ENCODE results near the gene STAT4.
"Not testable (repeated sequence)": the region's sequence is repeated elsewhere in the genome, so short reads cannot be mapped to it uniquely, and the experiment has no call there.

The STAT4 gene

GRCh38 chr2:190996947-190997346 lies 153.8 kb downstream of the STAT4 start:
- no peak overlapping the region for H3K9ac ChIP-seq (ENCODE audit: low read length)
- peak overlapping the region; percentile 15 for H2BK12ac ChIP-seq (ENCODE audit: low read length)
- H4K91ac ChIP-seq (ENCODE audit: low read depth, low read length) = peak overlapping the region; percentile 15
- H3K4me2 ChIP-seq (ENCODE audit: low read length) = no peak overlapping the region
- no peak overlapping the region for H2AFZ ChIP-seq (ENCODE audit: insufficient read depth, low read length, poor library complexity)
- H3K79me1 ChIP-seq (ENCODE audit: low read length) = no peaks in the 10 kb centered on the region
- H4K8ac ChIP-seq (ENCODE audit: low read depth, low read length) = no peak overlapping the region
- H3K4me1 ChIP-seq (ENCODE audit: control insufficient read depth in 1 of 2, insufficient read depth in 2 of 2, low read length in 2 of 2) = peaks cover 4 to 11% of the 10 kb centered on the region in 2 experiments
- no peak overlapping the region for H2BK5ac ChIP-seq (ENCODE audit: low read depth, low read length, poor library complexity)
- H2AK5ac ChIP-seq (ENCODE audit: low read length) = peak overlapping the region; percentile 11
- DNase-seq = no peak
- H3K4ac ChIP-seq (ENCODE audit: low read depth, low read length) = no peak overlapping the region
- peaks cover 19 to 39% of the 10 kb centered on the region in 2 experiments for H3K36me3 ChIP-seq (ENCODE audit: control insufficient read depth in 1 of 2, insufficient read depth in 2 of 2, low read length in 2 of 2)
- H3K27ac ChIP-seq (ENCODE audit: low read depth, low read length) = no peak overlapping the region
- H4K12ac ChIP-seq (ENCODE audit: low read depth, low read length) = no peak overlapping the region
- H3K18ac ChIP-seq (ENCODE audit: low read length) = no peak overlapping the region
- H3K79me2 ChIP-seq (ENCODE audit: control insufficient read depth, insufficient read depth, low read length, poor library complexity) = no peaks in the 10 kb centered on the region
- H2BK120ac ChIP-seq (ENCODE audit: insufficient read depth, low read length, poor library complexity) = no peak overlapping the region
- H3K14ac ChIP-seq (ENCODE audit: low read length) = no peak overlapping the region
- WGBS (ENCODE audit: extremely low coverage, insufficient coverage, insufficient read length) = no CpG with 5 or more reads among the region's 5 CpGs
- H3K9me3 ChIP-seq (ENCODE audit: insufficient read depth, low read depth, low read length) = no peaks in the 10 kb centered on the region
- no peaks in the 10 kb centered on the region for H3K27me3 ChIP-seq (ENCODE audit: insufficient read depth, low read length)
- H3K4me3 ChIP-seq (ENCODE audit: low read depth, low read length) = no peak overlapping the region
- H3K23ac ChIP-seq (ENCODE audit: low read length) = no peak overlapping the region

DNA sequence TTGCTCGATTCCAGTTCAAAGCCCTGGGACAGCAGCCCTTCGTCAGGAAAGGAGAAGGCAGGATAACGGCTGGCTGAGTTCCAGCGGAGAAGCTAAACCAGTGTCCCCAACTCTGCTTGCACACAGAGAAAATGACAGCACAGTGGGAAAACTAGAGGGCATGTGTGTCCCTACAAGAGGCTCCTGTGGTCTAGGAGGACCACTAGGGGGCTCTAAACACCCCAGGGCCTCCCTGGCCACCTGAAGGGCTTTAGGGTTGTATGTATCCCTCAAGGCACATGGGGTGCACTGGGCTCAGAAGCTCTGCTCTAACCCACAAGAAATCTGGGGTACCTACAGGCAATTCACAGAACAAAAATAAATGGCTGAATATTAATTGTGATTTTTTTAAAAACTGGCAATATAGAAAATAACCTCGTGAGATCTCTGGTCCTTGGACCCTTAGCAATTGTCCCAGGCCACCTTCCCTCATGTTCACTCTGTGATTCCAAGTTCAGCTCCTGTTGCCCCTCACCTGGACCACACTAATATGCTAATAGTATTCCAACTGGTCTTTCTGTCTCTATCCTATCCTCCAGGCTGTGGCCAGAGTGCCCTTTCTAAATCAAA lies 154.4 kb downstream of the STAT4 start:
- Histone ChIP-seq H2AK5ac (ENCODE audit: low read length) (no peak overlapping the region), H3K27ac (ENCODE audit: low read depth, low read length) (no peak overlapping the region)

DNA sequence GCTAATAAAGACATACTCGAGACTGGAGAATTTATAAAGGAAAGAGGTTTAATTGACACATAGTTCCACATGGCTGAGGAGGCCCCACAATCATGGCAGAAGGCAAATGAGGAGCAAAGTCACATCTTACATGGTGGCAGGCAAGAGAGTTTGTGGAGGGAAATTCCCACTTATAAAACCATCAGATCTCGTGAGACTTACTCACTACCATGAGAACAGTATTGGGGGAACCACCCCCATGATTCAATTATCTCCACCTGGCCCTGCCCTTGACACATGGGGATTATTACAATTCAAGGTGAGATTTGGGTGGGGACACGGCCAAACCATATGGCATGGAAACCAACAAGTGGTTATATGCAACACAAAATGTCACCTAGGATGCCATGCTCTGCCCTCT lies 155.5 kb downstream of the STAT4 start:
- H3K27me3 ChIP-seq (ENCODE audit: insufficient read depth, low read length); H2BK5ac ChIP-seq (ENCODE audit: low read depth, low read length, poor library complexity); H4K91ac ChIP-seq (ENCODE audit: low read depth, low read length); H3K14ac ChIP-seq (ENCODE audit: low read length); H3K23ac ChIP-seq (ENCODE audit: low read length); H3K4me3 ChIP-seq (ENCODE audit: low read depth, low read length); H3K4me2 ChIP-seq (ENCODE audit: low read length); H2AFZ ChIP-seq (ENCODE audit: insufficient read depth, low read length, poor library complexity); H3K9me3 ChIP-seq (ENCODE audit: insufficient read depth, low read depth, low read length); H3K4ac ChIP-seq (ENCODE audit: low read depth, low read length); H3K27ac ChIP-seq (ENCODE audit: low read depth, low read length); H3K79me1 ChIP-seq (ENCODE audit: low read length); H3K79me2 ChIP-seq (ENCODE audit: control insufficient read depth, insufficient read depth, low read length, poor library complexity); H3K18ac ChIP-seq (ENCODE audit: low read length); H2AK5ac ChIP-seq (ENCODE audit: low read length); H4K12ac ChIP-seq (ENCODE audit: low read depth, low read length); H3K9ac ChIP-seq (ENCODE audit: low read length); H2BK12ac ChIP-seq (ENCODE audit: low read length); H2BK120ac ChIP-seq (ENCODE audit: insufficient read depth, low read length, poor library complexity); H4K8ac ChIP-seq (ENCODE audit: low read depth, low read length); DNase-seq: not testable (repeated sequence)
- H3K4me1 ChIP-seq (ENCODE audit: control insufficient read depth in 1 of 2, insufficient read depth in 2 of 2, low read length in 2 of 2) = peaks cover 4 to 11% of the 10 kb centered on the region in 2 experiments
- WGBS (ENCODE audit: extremely low coverage, insufficient coverage, insufficient read length) = no CpG with 5 or more reads among the region's 3 CpGs
- peaks cover 19 to 36% of the 10 kb centered on the region in 2 experiments for H3K36me3 ChIP-seq (ENCODE audit: control insufficient read depth in 1 of 2, insufficient read depth in 2 of 2, low read length in 2 of 2)

More for the DNA sequence above, 154.4 kb downstream of the STAT4 start:
- no CpG with 5 or more reads among the region's 5 CpGs for WGBS (ENCODE audit: extremely low coverage, insufficient coverage, insufficient read length)
- Histone ChIP-seq H2BK12ac (ENCODE audit: low read length) (no peak overlapping the region), H3K27me3 (ENCODE audit: insufficient read depth, low read length) (no peaks in the 10 kb centered on the region), H3K14ac (ENCODE audit: low read length) (no peak overlapping the region), H3K4ac (ENCODE audit: low read depth, low read length) (no peak overlapping the region), H3K9me3 (ENCODE audit: insufficient read depth, low read depth, low read length) (no peaks in the 10 kb centered on the region), H2BK5ac (ENCODE audit: low read depth, low read length, poor library complexity) (no peak overlapping the region), H3K4me3 (ENCODE audit: low read depth, low read length) (no peak overlapping the region), H3K23ac (ENCODE audit: low read length) (no peak overlapping the region), H4K8ac (ENCODE audit: low read depth, low read length) (no peak overlapping the region), H3K79me2 (ENCODE audit: control insufficient read depth, insufficient read depth, low read length, poor library complexity) (no peaks in the 10 kb centered on the region), H4K91ac (ENCODE audit: low read depth, low read length) (peak overlapping the region; percentile 15), H2AFZ (ENCODE audit: insufficient read depth, low read length, poor library complexity) (no peak overlapping the region), H3K9ac (ENCODE audit: low read length) (no peak overlapping the region), H3K79me1 (ENCODE audit: low read length) (no peaks in the 10 kb centered on the region), H2BK120ac (ENCODE audit: insufficient read depth, low read length, poor library complexity) (no peak overlapping the region), H3K18ac (ENCODE audit: low read length) (no peak overlapping the region), H3K4me2 (ENCODE audit: low read length) (no peak overlapping the region), H4K12ac (ENCODE audit: low read depth, low read length) (no peak overlapping the region), H3K36me3 (ENCODE audit: control insufficient read depth in 1 of 2, insufficient read depth in 2 of 2, low read length in 2 of 2) (peaks cover 19 to 39% of the 10 kb centered on the region in 2 experiments), H3K4me1 (ENCODE audit: control insufficient read depth in 1 of 2, insufficient read depth in 2 of 2, low read length in 2 of 2) (peaks cover 4 to 11% of the 10 kb centered on the region in 2 experiments)
- peak in 1 of 2 donors; percentile 40 for DNase-seq

- no peak overlapping the region for H3K23ac ChIP-seq (ENCODE audit: low read length)
- no peak overlapping the region for H2BK12ac ChIP-seq (ENCODE audit: low read length)
- no peak overlapping the region for H3K4ac ChIP-seq (ENCODE audit: low read depth, low read length)
- H4K91ac ChIP-seq (ENCODE audit: low read depth, low read length) = no peak overlapping the region
- H3K79me2 ChIP-seq (ENCODE audit: control insufficient read depth, insufficient read depth, low read length, poor library complexity) = no peaks in the 10 kb centered on the region
- H3K9me3 ChIP-seq (ENCODE audit: insufficient read depth, low read depth, low read length) = no peaks in the 10 kb centered on the region
- H3K4me2 ChIP-seq (ENCODE audit: low read length) = no peak overlapping the region
- no peak overlapping the region for H3K27ac ChIP-seq (ENCODE audit: low read depth, low read length)
- H3K9ac ChIP-seq (ENCODE audit: low read length) = no peak overlapping the region
- H2AFZ ChIP-seq (ENCODE audit: insufficient read depth, low read length, poor library complexity) = no peak overlapping the region
- no peak overlapping the region for H3K14ac ChIP-seq (ENCODE audit: low read length)
- H4K12ac ChIP-seq (ENCODE audit: low read depth, low read length) = no peak overlapping the region
- no peak overlapping the region for H3K18ac ChIP-seq (ENCODE audit: low read length)
- peaks cover 4 to 13% of the 10 kb centered on the region in 2 experiments for H3K4me1 ChIP-seq (ENCODE audit: control insufficient read depth in 1 of 2, insufficient read depth in 2 of 2, low read length in 2 of 2)
- no peak overlapping the region for H2BK5ac ChIP-seq (ENCODE audit: low read depth, low read length, poor library complexity)
- no peaks in the 10 kb centered on the region for H3K79me1 ChIP-seq (ENCODE audit: low read length)
- no peak overlapping the region for H2AK5ac ChIP-seq (ENCODE audit: low read length)
- no peak overlapping the region for H2BK120ac ChIP-seq (ENCODE audit: insufficient read depth, low read length, poor library complexity)
- H3K36me3 ChIP-seq (ENCODE audit: control insufficient read depth in 1 of 2, insufficient read depth in 2 of 2, low read length in 2 of 2) = peaks cover 24 to 35% of the 10 kb centered on the region in 2 experiments
- DNase-seq = peak; percentile 32 to 34
- H4K8ac ChIP-seq (ENCODE audit: low read depth, low read length) = no peak overlapping the region
- H3K4me3 ChIP-seq (ENCODE audit: low read depth, low read length) = no peak overlapping the region
- no peaks in the 10 kb centered on the region for H3K27me3 ChIP-seq (ENCODE audit: insufficient read depth, low read length)
- no CpG with 5 or more reads among the region's 7 CpGs for WGBS (ENCODE audit: extremely low coverage, insufficient coverage, insufficient read length)
Measured at GRCh38 chr2:190994148-190994547, 156.6 kb downstream of the STAT4 start.

Data from trophoblast cell (in vitro differentiated cells and primary cell).